Activated naive CD4-positive, alpha-beta T cell treated with anti-CD3 and anti-CD28 coated beads, Interleukin-2, amount 50 U/mL, for 24 hours (primary cell): ENCODE results near the gene TBC1D3H.
"Not testable (repeated sequence)": the region's sequence is repeated elsewhere in the genome, so short reads cannot be mapped to it uniquely, and the experiment has no call there.

ENCODE experiments used
- H3K27ac Mint-ChIP-seq: one replicate; pipeline ENCODE4 v1.8.0; 2021; ENCODE audit warnings: mild to moderate bottlenecking, mixed read lengths
- H3K27me3 Mint-ChIP-seq: one replicate; pipeline ENCODE4 v1.8.0; 2021; ENCODE audit warnings: mixed read lengths
- H3K36me3 Mint-ChIP-seq: one replicate; pipeline ENCODE4 v1.8.0; 2021; ENCODE audit warnings: mixed read lengths
- H3K4me1 Mint-ChIP-seq: one replicate; pipeline ENCODE4 v1.8.0; 2021; ENCODE audit warnings: mixed read lengths
- H3K4me3 Mint-ChIP-seq: one replicate; pipeline ENCODE4 v1.8.0; 2021; ENCODE audit warnings: mild to moderate bottlenecking, mixed read lengths
- H3K9me3 Mint-ChIP-seq: one replicate; pipeline ENCODE4 v1.8.0; 2021; ENCODE audit warnings: mixed read lengths

TBC1D3H gene

DNA sequence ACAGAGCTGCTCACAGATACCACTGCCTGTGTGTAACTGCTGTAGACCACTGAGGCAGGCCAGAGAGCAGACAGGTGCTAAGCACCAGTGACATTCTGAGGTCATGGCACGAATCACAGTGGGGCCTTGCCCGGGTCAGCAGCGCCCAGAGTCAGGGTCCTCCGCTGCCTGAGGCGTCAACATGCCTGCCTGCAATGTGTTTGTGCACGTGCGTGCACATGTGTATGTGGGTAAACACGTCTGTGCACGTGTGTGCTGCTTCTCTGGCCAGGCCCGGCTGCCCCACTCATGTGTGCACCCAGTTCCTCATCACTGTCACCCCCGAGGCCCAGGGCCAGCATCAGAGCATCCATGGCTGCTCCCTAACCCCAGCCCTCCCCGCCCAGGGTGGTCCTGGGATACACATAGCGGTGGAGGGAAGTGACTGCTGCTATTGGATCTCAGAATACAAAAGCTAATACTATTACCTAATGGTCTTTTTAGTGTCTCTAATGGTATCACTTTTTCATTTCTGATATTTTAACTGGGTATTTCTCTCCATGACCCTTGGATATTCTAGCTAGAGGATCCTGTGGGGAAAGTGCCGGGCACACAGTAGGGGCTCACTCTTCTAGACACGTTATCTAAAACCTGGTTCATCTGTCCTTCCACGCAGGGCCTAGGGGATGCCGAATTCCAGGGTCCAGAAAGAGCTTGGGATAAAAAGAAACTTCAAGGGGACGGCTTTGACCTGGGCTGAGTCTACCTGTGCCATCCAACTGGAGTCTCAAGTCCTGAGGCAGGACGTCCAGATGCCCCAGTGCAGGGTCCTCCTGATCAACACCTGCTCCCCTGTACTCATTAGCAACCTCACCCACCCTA is at the start of gene TBC1D3H:
TSS of gene TBC1D3H (minus strand) at position 51 of the 861 bp plus-strand sequence. CDS start 1,540 bp downstream, outside the sequence.
- H3K4me3 Mint-ChIP-seq, H3K27me3 Mint-ChIP-seq, H3K4me1 Mint-ChIP-seq, H3K36me3 Mint-ChIP-seq, H3K9me3 Mint-ChIP-seq, H3K27ac Mint-ChIP-seq: not testable (repeated sequence)

DNA sequence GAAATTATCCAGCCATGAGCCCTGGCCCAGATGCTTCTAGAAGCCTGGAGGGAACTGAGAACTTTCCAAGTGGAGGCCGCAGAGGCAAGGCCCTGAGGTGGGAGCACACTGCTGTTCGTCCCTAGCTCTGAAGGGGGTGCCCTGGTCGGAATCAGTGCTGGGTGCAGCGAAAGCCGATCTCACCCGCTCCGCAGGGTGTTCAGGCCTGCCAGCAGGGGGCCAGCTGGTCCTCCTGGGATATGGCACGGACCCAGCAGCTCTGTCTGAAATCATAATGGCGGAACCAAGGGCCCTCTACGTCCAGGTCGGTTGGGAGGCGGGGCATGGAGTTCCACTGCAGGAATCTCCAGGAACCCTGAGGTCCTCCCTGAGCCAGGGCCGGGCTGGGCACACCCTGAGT is 40.7 kb upstream of the TBC1D3H start:
- H3K4me1 Mint-ChIP-seq, H3K36me3 Mint-ChIP-seq, H3K27me3 Mint-ChIP-seq: not testable (repeated sequence)

DNA sequence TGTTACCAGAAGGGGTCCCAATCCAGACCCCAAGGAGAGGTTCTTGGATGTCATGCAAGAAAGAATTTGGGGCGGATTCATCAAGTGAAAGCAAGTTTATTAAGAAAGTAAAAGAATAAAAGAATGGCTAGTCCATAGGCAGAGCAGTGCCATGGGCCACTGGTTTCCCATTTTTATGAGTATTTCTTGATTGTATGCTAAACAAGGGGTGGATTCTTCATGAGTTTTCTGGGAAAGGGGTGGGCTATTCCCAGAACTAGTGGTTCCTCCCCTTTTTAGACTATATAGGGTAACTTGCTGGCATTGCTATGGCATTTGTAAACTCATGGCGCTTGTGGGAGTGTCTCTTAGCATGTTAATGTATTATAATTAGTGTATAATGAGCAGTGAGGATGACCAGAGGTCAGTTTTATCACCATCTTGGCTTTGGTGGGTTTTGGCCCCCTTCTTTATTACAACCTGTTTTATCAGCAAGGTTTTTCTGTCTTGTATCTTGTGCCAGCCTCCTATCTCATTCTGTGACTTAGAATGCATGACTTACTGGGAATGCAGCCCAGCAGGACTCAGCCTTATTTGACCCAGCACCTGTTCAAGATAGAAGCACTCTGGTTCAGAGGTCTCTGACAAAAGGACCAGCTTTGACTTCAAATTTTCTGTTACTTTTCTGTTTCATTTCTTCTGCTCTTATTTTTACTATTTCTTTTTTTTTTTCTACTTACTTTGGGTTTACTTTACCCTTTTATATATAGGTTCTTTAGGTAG is 27.1 kb upstream of the TBC1D3H start:
- H3K27ac Mint-ChIP-seq, H3K27me3 Mint-ChIP-seq, H3K4me3 Mint-ChIP-seq, H3K4me1 Mint-ChIP-seq, H3K36me3 Mint-ChIP-seq, H3K9me3 Mint-ChIP-seq: not testable (repeated sequence)

More for the DNA sequence above, 40.7 kb upstream of the TBC1D3H start:
- H3K9me3 Mint-ChIP-seq, H3K4me3 Mint-ChIP-seq, H3K27ac Mint-ChIP-seq: not testable (repeated sequence)

DNA sequence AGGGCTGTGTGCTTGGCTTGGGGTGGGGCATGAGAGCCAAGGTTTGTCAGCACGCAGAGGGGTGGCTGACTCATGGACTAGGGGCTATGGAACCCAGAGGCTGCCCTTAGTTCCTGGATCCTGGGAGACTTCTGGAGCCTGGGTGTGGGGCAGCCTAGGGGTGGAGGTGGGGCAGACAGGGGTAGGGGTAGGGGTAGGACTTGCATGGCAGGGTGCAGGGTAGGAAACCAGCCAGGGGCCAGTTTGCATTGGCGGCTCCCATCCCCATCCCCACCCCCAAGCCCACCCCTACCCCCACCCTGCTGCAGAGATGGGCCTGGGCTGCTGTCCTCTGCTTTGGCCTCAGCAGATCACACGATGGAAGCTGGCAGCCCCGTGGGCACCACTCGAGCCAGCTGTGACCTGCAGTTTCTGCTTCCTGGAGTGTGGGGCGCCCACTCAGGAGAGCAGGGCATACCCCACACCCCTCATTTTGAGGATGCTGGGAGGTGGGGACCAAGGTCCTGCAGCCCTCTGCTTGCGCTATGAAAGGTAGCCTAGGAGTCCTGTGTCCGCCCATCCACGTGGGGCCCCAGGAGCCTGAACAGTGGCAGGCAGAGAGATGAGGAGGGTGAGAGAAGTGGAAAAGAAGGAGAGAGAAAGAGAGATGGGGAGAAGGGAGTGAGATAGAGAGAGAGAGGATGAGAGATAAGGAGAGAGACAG is 2.9 kb upstream of the TBC1D3H start:
- H3K4me1 Mint-ChIP-seq, H3K9me3 Mint-ChIP-seq, H3K4me3 Mint-ChIP-seq, H3K36me3 Mint-ChIP-seq, H3K27ac Mint-ChIP-seq, H3K27me3 Mint-ChIP-seq: not testable (repeated sequence)

- not testable (repeated sequence) for H3K4me3 Mint-ChIP-seq, H3K27me3 Mint-ChIP-seq, H3K4me1 Mint-ChIP-seq, H3K9me3 Mint-ChIP-seq, H3K36me3 Mint-ChIP-seq, H3K27ac Mint-ChIP-seq
These were observed 12.3 kb downstream of the TBC1D3H start for GRCh38 chr17:36375938-36376337.

DNA sequence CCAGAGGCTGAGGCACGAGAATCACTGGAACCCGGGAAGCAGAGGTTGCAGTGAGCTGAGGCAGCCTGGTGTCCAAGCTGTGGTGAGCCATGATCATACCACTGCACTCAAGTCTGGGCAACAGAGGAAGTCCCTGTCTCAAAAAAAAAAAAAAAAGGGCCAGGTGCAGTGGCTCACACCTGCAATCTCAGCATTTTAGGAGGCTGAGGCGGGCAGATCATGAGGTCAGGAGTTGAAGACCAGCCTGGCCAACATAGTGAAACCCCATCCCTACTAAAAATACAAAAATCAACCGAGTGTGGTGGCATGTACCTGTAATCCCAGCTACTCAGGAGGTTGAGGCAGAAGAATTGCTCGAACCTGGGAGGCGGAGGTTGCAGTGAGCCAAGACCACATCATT is 25.7 kb downstream of the TBC1D3H start:
- not testable (repeated sequence) for H3K27me3 Mint-ChIP-seq, H3K36me3 Mint-ChIP-seq, H3K9me3 Mint-ChIP-seq, H3K4me1 Mint-ChIP-seq, H3K27ac Mint-ChIP-seq, H3K4me3 Mint-ChIP-seq
